H1 (cell line): ENCODE measurements around the gene BHLHE23. TPM values are rescaled to one million over a fixed set of nuclear protein-coding genes. Genes with fewer than 3 reads are reported as not detected.

ENCODE experiments used
- CTCF ChIA-PET: fragments of 300-600 bp; sonication (Branson Sonifier 250); formaldehyde crosslinking; loops from one replicate; lab custom pipeline; 2021; ENCODE audit not compliant: partially characterized antibody; lab: Charles Lee
- POLR2A ChIA-PET: fragments of 300-600 bp; sonication (Branson Sonifier 250); formaldehyde crosslinking; loops from one replicate; lab custom pipeline; 2021; ENCODE audit warnings: inconsistent platforms; ENCODE audit not compliant: partially characterized antibody; lab: Charles Lee
- DNase-seq, 2 experiments: peaks; one replicate each; pipeline versions ENCODE4 v3.0.0 to v3.0.0-alpha.2; 2010 to 2022; ENCODE audit warnings: low spot score in 2 of 2, low read depth in 1 of 2, mixed read lengths in 1 of 2
- FAIRE-seq: peaks from 2 replicates; lab custom pipeline; 2011; peaks lifted over from hg19 to GRCh38; lab: Jason Lieb, UNC
- H2AFZ ChIP-seq: 2 replicates; pipeline ENCODE4 v1.8.1; 2012; ENCODE audit warnings: low read length, inconsistent platforms
- H2AK5ac ChIP-seq: 2 replicates; pipeline ENCODE4 v1.6.1; 2013; ENCODE audit warnings: low read depth, low read length
- H2BK120ac ChIP-seq: replicated peaks from 2 replicates; pipeline ENCODE3; 2013; ENCODE audit warnings: low read depth, low read length, inconsistent platforms
- H2BK12ac ChIP-seq: 2 replicates; pipeline ENCODE4 v1.6.1; 2013; ENCODE audit warnings: low read depth, low read length
- H2BK15ac ChIP-seq: 2 replicates; pipeline ENCODE4 v1.6.1; 2013; ENCODE audit warnings: low read length
- H2BK20ac ChIP-seq: 2 replicates; pipeline ENCODE4 v1.6.1; 2013; ENCODE audit warnings: low read length
- H2BK5ac ChIP-seq: 2 replicates; pipeline ENCODE4 v1.6.1; 2013; ENCODE audit warnings: low read depth, low read length
- H3K14ac ChIP-seq: 2 replicates; pipeline ENCODE4 v1.6.1; 2013; ENCODE audit warnings: inconsistent platforms; ENCODE audit not compliant: insufficient read length
- H3K18ac ChIP-seq: 2 replicates; pipeline ENCODE4 v1.6.1; 2013; ENCODE audit warnings: low read length; ENCODE audit errors: extremely low read depth
- H3K23ac ChIP-seq: 2 replicates; pipeline ENCODE4 v1.6.1; 2013; ENCODE audit warnings: inconsistent platforms; ENCODE audit not compliant: insufficient read length
- H3K23me2 ChIP-seq: 2 replicates; pipeline ENCODE4 v1.6.1; 2013; ENCODE audit warnings: low read depth, low read length
- H3K27ac ChIP-seq: 2 replicates; pipeline ENCODE4 v1.6.1; 2011; ENCODE audit warnings: low read depth, low read length, inconsistent platforms
- H3K27me3 ChIP-seq, 4 experiments: replicated peaks in 1 of 4; 1 replicate in 1 of 4; 2 replicates in 3 of 4; pipeline versions ENCODE4 v1.6.1 to v1.8.1; 2011 to 2013; ENCODE audit warnings: low read length in 3 of 4, mild to moderate bottlenecking in 3 of 4, inconsistent platforms in 2 of 4, mixed read lengths in 2 of 4, moderate library complexity in 1 of 4; ENCODE audit not compliant: control insufficient read depth in 3 of 4, insufficient read depth in 3 of 4; ENCODE audit errors: extremely low read depth in 1 of 4
- H3K36me3 ChIP-seq, 4 experiments: 2 replicates each; pipeline versions ENCODE4 v1.6.1 to v1.8.1; 2011 to 2013; ENCODE audit warnings: mild to moderate bottlenecking in 4 of 4, low read length in 3 of 4, moderate library complexity in 2 of 4, control low read depth in 1 of 4, inconsistent platforms in 1 of 4; ENCODE audit not compliant: insufficient read depth in 4 of 4, control insufficient read depth in 2 of 4
- H3K4ac ChIP-seq: replicated peaks from 2 replicates; pipeline ENCODE3; 2013; ENCODE audit warnings: low read length, low read depth, mixed read lengths, inconsistent platforms; ENCODE audit not compliant: insufficient read length
- H3K4me1 ChIP-seq, 4 experiments: replicated peaks in 1 of 4; 1 replicate in 1 of 4; 2 replicates in 3 of 4; pipeline versions ENCODE4 v1.6.1 to v1.8.1; 2011 to 2013; ENCODE audit warnings: low read length in 3 of 4, inconsistent platforms in 2 of 4, mixed read lengths in 1 of 4; ENCODE audit not compliant: insufficient read depth in 4 of 4, control insufficient read depth in 3 of 4
- H3K4me2 ChIP-seq, 2 experiments: 2 replicates each; pipeline versions ENCODE4 v1.6.1 to v1.8.1; 2011 to 2013; ENCODE audit warnings: low read depth in 2 of 2, low read length in 2 of 2, control low read depth in 1 of 2, inconsistent platforms in 1 of 2, mild to moderate bottlenecking in 1 of 2; ENCODE audit not compliant: insufficient read depth in 1 of 2
- H3K4me3 ChIP-seq, 4 experiments: fragments of 200-600, 300-600 bp in 1 of 4; sonication (generic), shearing (Covaris generic), sonication (Bioruptor Twin) in 1 of 4; 2 replicates each; pipeline versions ENCODE4 v1.5.1 to v1.8.1; 2011 to 2016; ENCODE audit warnings: low read length in 4 of 4, low read depth in 3 of 4, control low read depth in 2 of 4, inconsistent platforms in 2 of 4, mild to moderate bottlenecking in 2 of 4, mixed read lengths in 1 of 4, moderate library complexity in 1 of 4; ENCODE audit not compliant: insufficient read depth in 2 of 4; ENCODE audit errors: extremely low read depth in 1 of 4
- H3K56ac ChIP-seq: replicated peaks from 2 replicates; pipeline ENCODE3; 2013; ENCODE audit warnings: low read depth, mild to moderate bottlenecking, mixed read lengths, low read length, inconsistent platforms; ENCODE audit not compliant: insufficient read length
- H3K79me1 ChIP-seq: 2 replicates; pipeline ENCODE4 v1.6.1; 2013; ENCODE audit warnings: low read depth, low read length, control low read depth
- H3K79me2 ChIP-seq, 2 experiments: 2 replicates each; pipeline versions ENCODE4 v1.6.1 to v1.8.1; 2012 to 2013; ENCODE audit warnings: low read length in 2 of 2, mild to moderate bottlenecking in 2 of 2, inconsistent platforms in 1 of 2; ENCODE audit not compliant: insufficient read depth in 2 of 2, control insufficient read depth in 1 of 2
- H3K9ac ChIP-seq, 4 experiments: replicated peaks in 1 of 4; 1 replicate in 1 of 4; 2 replicates in 3 of 4; pipeline versions ENCODE4 v1.6.1 to v1.8.1; 2011 to 2013; ENCODE audit warnings: low read depth in 3 of 4, low read length in 3 of 4, control low read depth in 2 of 4, mild to moderate bottlenecking in 2 of 4, moderate library complexity in 2 of 4, inconsistent platforms in 1 of 4; ENCODE audit errors: extremely low read depth in 1 of 4
- H3K9me3 ChIP-seq, 2 experiments: 2 replicates each; pipeline versions ENCODE4 v1.6.1 to v1.8.1; 2012 to 2013; ENCODE audit warnings: mild to moderate bottlenecking in 2 of 2, moderate library complexity in 2 of 2, control low read depth in 1 of 2, inconsistent platforms in 1 of 2, low read depth in 1 of 2, low read length in 1 of 2, mixed read lengths in 1 of 2; ENCODE audit not compliant: insufficient read depth in 2 of 2
- H4K20me1 ChIP-seq, 2 experiments: replicated peaks in 1 of 2; 2 replicates each; pipeline versions ENCODE3 to v1.8.1; 2011 to 2013; ENCODE audit warnings: inconsistent platforms in 2 of 2, low read length in 2 of 2, mild to moderate bottlenecking in 1 of 2; ENCODE audit not compliant: insufficient read depth in 2 of 2, control insufficient read depth in 1 of 2
- H4K5ac ChIP-seq: 2 replicates; pipeline ENCODE4 v1.6.1; 2013; ENCODE audit warnings: low read length, low read depth, mixed read lengths, inconsistent platforms; ENCODE audit not compliant: insufficient read length
- H4K8ac ChIP-seq: 2 replicates; pipeline ENCODE4 v1.8.0; 2013; ENCODE audit warnings: mild to moderate bottlenecking, moderate library complexity, low read length, inconsistent platforms; ENCODE audit not compliant: insufficient read depth; ENCODE audit errors: extremely low read depth
- H4K91ac ChIP-seq: replicated peaks from 2 replicates; pipeline ENCODE3; 2013; ENCODE audit warnings: low read length, mixed read lengths, inconsistent platforms; ENCODE audit not compliant: insufficient read length
- ATF2 ChIP-seq: IDR thresholded peaks from 2 replicates; pipeline ENCODE4 v1.6.1; 2012; ENCODE audit warnings: low read length, inconsistent platforms
- GTF2F1 ChIP-seq: IDR thresholded peaks from 2 replicates; pipeline ENCODE4 v1.6.1; 2012; ENCODE audit warnings: low read depth, low read length, improper control_type of control experiment, borderline replicate concordance
- NANOG ChIP-seq: IDR thresholded peaks from 2 replicates; pipeline ENCODE4 v1.6.1; 2011; ENCODE audit warnings: low read length, low read depth, mild to moderate bottlenecking, inconsistent platforms; ENCODE audit not compliant: insufficient read depth, poor library complexity, severe bottlenecking
- NRF1 ChIP-seq: IDR thresholded peaks from 2 replicates; pipeline ENCODE4 v1.6.1; 2011; ENCODE audit warnings: mild to moderate bottlenecking, low read depth, low read length, improper control_type of control experiment
- SAP30 ChIP-seq: fragments of 300-600 bp; sonication (generic); IDR thresholded peaks from 2 replicates; pipeline ENCODE4 v1.7.1; 2012; ENCODE audit warnings: low read length, moderate library complexity, mild to moderate bottlenecking, inconsistent platforms; ENCODE audit not compliant: insufficient read depth, insufficient replicate concordance
- SP1 ChIP-seq: IDR thresholded peaks from 2 replicates; pipeline ENCODE4 v1.6.1; 2011; ENCODE audit warnings: low read depth, low read length
- SUZ12 ChIP-seq: fragments of 200-600 bp; sonication (generic); IDR thresholded peaks from 2 replicates; pipeline ENCODE4 v1.6.1; 2012; ENCODE audit warnings: mild to moderate bottlenecking, inconsistent platforms, low read length, moderate library complexity, mixed read lengths
- TCF12 ChIP-seq: IDR thresholded peaks from 2 replicates; pipeline ENCODE4 v1.6.1; 2011; ENCODE audit warnings: low read depth, mild to moderate bottlenecking, low read length
- WGBS, 2 experiments: shearing (Covaris generic) in 1 of 2; methylation state at CpG; one replicate each; pipeline versions ENCODE4 v1.1.6 to v1.1.7; 2013 to 2015; ENCODE audit warnings: low lambda C conversion rate in 2 of 2, mixed read lengths in 2 of 2, inconsistent platforms in 1 of 2, low coverage in 1 of 2, missing lambda C conversion rate in 1 of 2; ENCODE audit not compliant: insufficient replicate concordance in 2 of 2, insufficient coverage in 1 of 2, insufficient read length in 1 of 2; ENCODE audit errors: extremely low coverage in 1 of 2, missing lambda C conversion rate in 1 of 2; 5-methylcytosine and 5-hydroxymethylcytosine counted together
- polyA plus RNA-seq, 7 experiments: library from polyadenylated mRNA; depleted of rRNA in 3 of 7; stranded (reverse) in 5 of 7; unstranded in 2 of 7; fragments of >200 nt in 5 of 7; fragments of 200-250 nt in 2 of 7; gene quantifications; 1 replicate in 5 of 7; 2 replicates in 1 of 7; 4 replicates in 1 of 7; pipeline versions ENCODE4 v1.2.1 to v1.2.3, GENCODE V29; 2011 to 2013; ENCODE audit warnings: missing spikeins in 2 of 7, mixed read lengths in 2 of 7
- total RNA-seq: library from RNA; stranded (reverse); fragmentation: NEBNext Ultra II Directional; extraction: Animal tissue kit (Norgen Biotek cat#: 25700); gene quantifications from 2 replicates; pipeline ENCODE4 v1.2.1, GENCODE V29; 2021

BHLHE23 gene
- total and polyA plus RNA-seq, 2 of the 8 experiments (the other 6 are each of a cell fraction or from before 2014, with no cell fraction given): 0.47 TPM; not detected in 1

GRCh38 chr20:63009045-63009961 is 2.5 kb upstream of the BHLHE23 start:
- H3K79me2 ChIP-seq: no peaks in the 10 kb centered on the region
- H3K27ac ChIP-seq: no peak overlapping the region
- H3K18ac ChIP-seq: peak overlapping the region; percentile 32; the same call in 1 of the 2 replicates
- no peak overlapping the region for H2BK20ac ChIP-seq
- no peak overlapping the region for H3K23ac ChIP-seq
- no peak overlapping the region for H4K5ac ChIP-seq
- H4K8ac ChIP-seq: peak overlapping the region; percentile 51
- no peaks in the 10 kb centered on the region for H3K79me1 ChIP-seq
- H3K23me2 ChIP-seq: peaks cover 1% of the 10 kb centered on the region; the same call in 1 of the 2 replicates
- H3K4me2 ChIP-seq: peak overlapping the region; percentile 1 to 72
- FAIRE-seq (no peak), DNase-seq (peak in 1 of 2 experiments; percentile 96)
- peak overlapping the region; percentile 43 for H2BK120ac ChIP-seq
- WGBS, 2 experiments: 39% methylated on average over 53 of the region's 54 CpGs; no CpG with 5 or more reads in 1 of the 2 experiments
- peaks cover 50 to 74% (median 60%) of the 10 kb centered on the region in 4 experiments for H3K27me3 ChIP-seq
- peak overlapping the region in 1 of 4 experiments; percentile 58; a peak in 2 of 8 replicates for H3K4me3 ChIP-seq
- no peak overlapping the region for H2AK5ac ChIP-seq
- H4K91ac ChIP-seq: no peak overlapping the region
- H3K9ac ChIP-seq: no peak overlapping the region
- peak overlapping the region; percentile 87; the same call in 1 of the 2 replicates for H2BK12ac ChIP-seq
- ChIA-PET CTCF (interaction anchor here (0.7 to 4.0 kb wide), 27 partner anchors 8 to 222 kb away, joined by 3 to 53 read pairs (median 4); partner anchors contain the start of gene SLC17A9), POLR2A (interaction anchor here (1.0 to 1.6 kb wide), 4 partner anchors 31 to 148 kb away, joined by 3 to 5 read pairs (median 4); partner anchors contain the start of genes GID8 and TCFL5)
- H3K14ac ChIP-seq: no peak overlapping the region
- peaks cover 4 to 6% of the 10 kb centered on the region in 2 experiments for H4K20me1 ChIP-seq
- H3K36me3 ChIP-seq: peaks cover 0 to 16% (median 0%) of the 10 kb centered on the region in 4 experiments; a peak in 1 of 8 replicates
- H2AFZ ChIP-seq: no peak overlapping the region
- no peak overlapping the region for H3K4ac ChIP-seq
- no peak overlapping the region for H2BK5ac ChIP-seq
- H3K56ac ChIP-seq: no peak overlapping the region
- peaks cover 5 to 8% of the 10 kb centered on the region in 2 experiments for H3K9me3 ChIP-seq
- peaks cover 0 to 30% (median 16%) of the 10 kb centered on the region in 4 experiments; a peak in 6 of 7 replicates for H3K4me1 ChIP-seq
- no peak overlapping the region; the same call in 1 of the 2 replicates for H2BK15ac ChIP-seq
- TF ChIP-seq GTF2F1 (no peak), SAP30 (no peak), TCF12 (no peak), NANOG (no peak), SP1 (no peak), ATF2 (no peak), NRF1 (peak; percentile 41; the same call in 1 of the 2 replicates), SUZ12 (no peak)
